ENCODE results near the gene NMT1. TPM values are rescaled to one million over a fixed set of nuclear protein-coding genes. Genes with fewer than 3 reads are reported as not detected.

NMT1 gene
- total RNA-seq, 6 experiments from 2014 or later = 50.8 to 76.7 (median 72.0) TPM

DNA sequence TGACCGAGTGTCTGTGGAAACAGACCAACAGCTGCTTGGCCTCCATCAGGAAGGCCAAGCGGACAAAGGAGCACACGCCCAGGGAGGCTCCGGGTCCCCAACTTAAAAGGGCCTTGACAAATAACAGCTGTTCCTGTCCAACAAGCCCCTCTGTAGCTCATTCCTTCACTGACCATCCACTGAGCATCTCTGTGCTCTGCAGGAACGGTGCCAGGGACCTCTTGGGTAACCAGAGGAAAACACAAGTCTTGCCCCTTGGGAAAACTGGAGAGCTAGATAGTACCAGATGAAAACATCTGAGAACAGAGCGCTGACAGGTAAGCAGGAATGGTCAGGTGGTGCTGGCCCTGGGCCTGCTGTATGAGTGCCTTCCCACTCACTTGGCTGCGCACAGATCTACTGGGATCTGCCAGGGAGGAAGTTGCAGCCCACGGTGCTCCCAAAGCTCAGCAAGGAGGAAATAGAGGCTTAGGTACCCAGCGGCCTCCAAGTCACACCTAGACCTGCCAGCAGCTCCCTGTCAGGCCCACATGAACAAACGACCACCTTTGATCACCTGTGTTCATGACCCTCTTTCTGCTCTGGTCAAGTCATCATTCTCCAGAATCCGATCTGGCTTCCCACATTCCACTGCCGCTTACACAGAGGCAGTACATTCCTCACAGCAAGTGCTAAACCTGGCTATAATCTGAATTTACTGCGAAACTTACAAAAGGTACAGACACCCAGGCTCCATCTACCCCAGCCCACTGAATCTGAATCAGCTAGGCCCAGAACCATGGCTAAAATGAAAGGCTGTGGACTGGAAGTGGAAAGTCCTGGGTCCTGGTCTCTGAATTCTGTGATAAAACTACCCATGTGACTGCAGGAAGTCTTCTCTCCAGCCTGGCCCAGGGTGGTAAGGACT is 22.1 kb upstream of the NMT1 start:
- Histone ChIP-seq H3K36me3 (peaks cover 0 to 3% (median 0%) of the 10 kb centered on the region in 4 donors), H3K4me3 (no peak overlapping the region), H3K4me1 (peaks cover 0 to 17% (median 3%) of the 10 kb centered on the region in 4 donors), H3K27ac (no peak overlapping the region), H3K9me3 (no peaks in the 10 kb centered on the region), H3K27me3 (no peaks in the 10 kb centered on the region)
- ATAC-seq = no peak
- WGBS (ENCODE audit: insufficient coverage, low coverage, low lambda C conversion rate, missing lambda C conversion rate) = 81% methylated on average over 5 of the region's 13 CpGs
- DNase-seq = no peak
- TF ChIP-seq POLR2A (IDR thresholded peaks at IDR 0.05) = no peak
- TF ChIP-seq, protein P1, sequence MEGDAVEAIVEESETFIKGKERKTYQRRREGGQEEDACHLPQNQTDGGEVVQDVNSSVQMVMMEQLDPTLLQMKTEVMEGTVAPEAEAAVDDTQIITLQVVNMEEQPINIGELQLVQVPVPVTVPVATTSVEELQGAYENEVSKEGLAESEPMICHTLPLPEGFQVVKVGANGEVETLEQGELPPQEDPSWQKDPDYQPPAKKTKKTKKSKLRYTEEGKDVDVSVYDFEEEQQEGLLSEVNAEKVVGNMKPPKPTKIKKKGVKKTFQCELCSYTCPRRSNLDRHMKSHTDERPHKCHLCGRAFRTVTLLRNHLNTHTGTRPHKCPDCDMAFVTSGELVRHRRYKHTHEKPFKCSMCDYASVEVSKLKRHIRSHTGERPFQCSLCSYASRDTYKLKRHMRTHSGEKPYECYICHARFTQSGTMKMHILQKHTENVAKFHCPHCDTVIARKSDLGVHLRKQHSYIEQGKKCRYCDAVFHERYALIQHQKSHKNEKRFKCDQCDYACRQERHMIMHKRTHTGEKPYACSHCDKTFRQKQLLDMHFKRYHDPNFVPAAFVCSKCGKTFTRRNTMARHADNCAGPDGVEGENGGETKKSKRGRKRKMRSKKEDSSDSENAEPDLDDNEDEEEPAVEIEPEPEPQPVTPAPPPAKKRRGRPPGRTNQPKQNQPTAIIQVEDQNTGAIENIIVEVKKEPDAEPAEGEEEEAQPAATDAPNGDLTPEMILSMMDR (IDR thresholded peaks at IDR 0.05) = no peak
- intact Hi-C loops (cut with DNase I) = loop anchor here in 1 of 2 donors (10.0 kb wide), 1 partner anchor 66 kb away; no protein-coding TSS in a partner anchor

DNA sequence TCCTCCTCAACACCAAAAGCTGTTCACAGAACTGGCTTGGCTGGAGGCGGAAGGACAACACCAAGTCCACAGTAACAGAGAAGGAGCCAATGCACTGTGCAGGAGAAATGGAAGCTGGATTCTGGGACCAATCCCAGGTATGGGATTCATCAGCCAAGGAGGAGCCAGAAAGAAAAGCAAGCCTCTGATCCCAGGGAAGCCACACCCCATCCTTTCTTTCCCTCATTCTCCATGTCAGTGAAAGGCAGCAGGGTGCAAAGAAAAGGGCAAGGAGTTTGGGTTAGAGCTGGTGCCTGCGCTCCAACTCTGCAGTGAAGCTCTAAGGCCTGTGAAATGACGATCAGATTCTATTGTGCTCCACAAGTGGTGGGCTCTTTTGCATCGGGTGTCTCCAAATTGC is 20.7 kb upstream of the NMT1 start:
- no peak for ATAC-seq
- intact Hi-C loops (cut with DNase I) = no loop called here
- no peaks in the 10 kb centered on the region for H3K27me3 ChIP-seq
- 88% methylated on average over 3 of the region's 4 CpGs for WGBS (ENCODE audit: insufficient coverage, low coverage, low lambda C conversion rate, missing lambda C conversion rate)
- no peaks in the 10 kb centered on the region for H3K9me3 ChIP-seq
- TF ChIP-seq, protein P1 (IDR thresholded peaks at IDR 0.05) = no peak
- no peak for TF ChIP-seq POLR2A (IDR thresholded peaks at IDR 0.05)
- no peak overlapping the region for H3K27ac ChIP-seq
- no peak for DNase-seq
- H3K4me3 ChIP-seq = no peak overlapping the region
- peaks cover 0 to 17% (median 5%) of the 10 kb centered on the region in 4 donors for H3K4me1 ChIP-seq
- no peaks in the 10 kb centered on the region for H3K36me3 ChIP-seq

DNA sequence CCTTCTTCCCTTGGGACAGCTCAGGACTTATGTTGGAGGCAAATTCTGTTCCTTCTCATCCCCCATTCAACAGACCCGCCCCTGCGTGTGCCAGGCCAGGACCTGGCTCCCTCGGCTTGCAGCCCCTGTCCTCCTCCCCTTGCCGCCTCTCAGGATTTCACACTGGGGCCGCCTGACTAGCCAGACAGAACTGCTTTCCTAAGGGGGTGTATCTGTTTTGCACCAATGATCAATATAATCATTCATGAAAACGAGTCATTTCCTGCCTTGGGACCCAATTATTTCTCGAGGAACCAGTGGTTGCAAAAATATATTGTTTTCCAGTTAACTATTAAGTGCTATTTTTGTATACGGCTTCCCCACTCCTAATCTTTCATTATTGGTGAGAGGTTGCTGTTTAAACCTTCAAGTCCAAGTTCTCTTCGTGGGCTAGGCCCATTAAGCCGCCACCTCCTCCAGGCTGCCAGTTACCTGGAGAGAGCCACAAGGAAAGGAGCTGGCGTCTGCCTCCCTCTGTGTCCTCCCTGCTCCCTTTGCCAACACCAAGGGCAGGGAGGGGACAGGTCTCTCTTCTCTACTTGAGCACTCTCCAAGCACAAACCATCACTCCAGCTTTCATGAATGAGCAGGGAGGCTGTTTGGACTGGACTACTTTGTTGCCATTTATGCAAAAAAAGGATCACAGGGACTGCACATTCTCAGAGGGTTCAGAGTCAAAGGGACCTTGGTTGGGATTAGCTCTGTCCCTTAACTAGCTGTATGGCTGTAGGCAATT is 18.6 kb upstream of the NMT1 start:
- TF ChIP-seq POLR2A (IDR thresholded peaks at IDR 0.05) = no peak
- TF ChIP-seq, protein P1 (IDR thresholded peaks at IDR 0.05) = no peak
- DNase-seq (peak in 1 of 3 donors; percentile 27), ATAC-seq (no peak)
- no peak overlapping the region for H3K4me3 ChIP-seq
- H3K36me3 ChIP-seq = no peaks in the 10 kb centered on the region
- WGBS (ENCODE audit: insufficient coverage, low coverage, low lambda C conversion rate, missing lambda C conversion rate) = 77% methylated on average over 11 of the region's 11 CpGs
- peaks cover 0 to 12% (median 5%) of the 10 kb centered on the region in 4 donors for H3K4me1 ChIP-seq
- H3K9me3 ChIP-seq = no peaks in the 10 kb centered on the region
- intact Hi-C loops (cut with DNase I) = no loop called here
- no peaks in the 10 kb centered on the region for H3K27me3 ChIP-seq
- H3K27ac ChIP-seq = no peak overlapping the region

DNA sequence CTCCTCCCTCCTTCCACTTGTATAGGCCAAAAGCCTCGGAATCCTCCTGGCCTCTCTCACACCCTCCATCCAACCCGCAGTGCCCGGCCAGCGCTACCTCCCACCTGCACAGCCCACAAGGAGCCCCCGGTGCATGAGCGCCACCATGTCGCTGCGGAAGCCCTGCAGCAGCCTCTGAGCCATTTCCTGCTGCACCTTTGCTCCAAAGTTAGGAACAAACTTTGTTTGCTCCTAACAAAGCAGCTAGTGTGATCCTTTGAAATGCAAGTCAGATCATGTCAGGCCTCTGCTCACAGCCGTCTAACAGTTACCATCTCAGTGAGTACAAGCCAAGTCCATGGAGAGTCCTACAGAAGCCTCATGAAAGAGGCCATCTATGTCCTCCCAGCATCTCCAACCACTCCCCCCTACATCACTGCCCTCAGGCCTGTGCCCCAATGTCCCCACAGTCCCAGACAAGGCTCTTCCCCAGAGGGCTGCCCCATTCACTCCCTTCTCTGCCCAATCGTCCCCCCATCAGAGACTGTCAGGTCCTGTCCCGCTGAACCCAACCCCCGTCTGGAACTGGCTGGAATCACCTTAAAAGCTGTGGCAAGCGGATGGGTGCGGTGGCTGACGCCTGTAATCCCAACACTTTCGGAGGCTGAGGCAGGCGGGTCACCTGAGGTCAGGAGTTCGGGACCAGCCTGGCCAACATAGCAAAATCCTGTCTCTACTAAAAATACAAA is 17.1 kb upstream of the NMT1 start:
- H3K27ac ChIP-seq = no peak overlapping the region
- ATAC-seq (peak in 1 of 4 donors; percentile 8), DNase-seq (peak in 1 of 3 donors; percentile 27)
- WGBS (ENCODE audit: insufficient coverage, low coverage, low lambda C conversion rate, missing lambda C conversion rate) = 90% methylated on average over 14 of the region's 18 CpGs
- no peak for TF ChIP-seq POLR2A (IDR thresholded peaks at IDR 0.05)
- TF ChIP-seq, protein P1 (IDR thresholded peaks at IDR 0.05) = no peak
- no peaks in the 10 kb centered on the region for H3K9me3 ChIP-seq
- H3K27me3 ChIP-seq = no peaks in the 10 kb centered on the region
- no peaks in the 10 kb centered on the region for H3K36me3 ChIP-seq
- peaks cover 0 to 12% (median 5%) of the 10 kb centered on the region in 4 donors for H3K4me1 ChIP-seq
- no peak overlapping the region for H3K4me3 ChIP-seq
- intact Hi-C loops (cut with DNase I) = no loop called here

Measured in right lobe of liver (tissue), 6 donors.